Stimulated activated CD4-positive, alpha-beta T cell treated with anti-CD3 and anti-CD28 coated beads, Interleukin-1b, Interleukin-23, amount 100 ng/mL, for 4 hours (primary cell): ENCODE results near the gene ATP6V1G1.
"Not testable (repeated sequence)": the region's sequence is repeated elsewhere in the genome, so short reads cannot be mapped to it uniquely, and the experiment has no call there.

Experiments
- DNase-seq, 2 donors: peaks; one replicate each; pipeline ENCODE4 v3.0.0-alpha.2; 2020; ENCODE audit warnings: low read depth in 2 of 2

ATP6V1G1 gene, protein sequence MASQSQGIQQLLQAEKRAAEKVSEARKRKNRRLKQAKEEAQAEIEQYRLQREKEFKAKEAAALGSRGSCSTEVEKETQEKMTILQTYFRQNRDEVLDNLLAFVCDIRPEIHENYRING

DNA sequence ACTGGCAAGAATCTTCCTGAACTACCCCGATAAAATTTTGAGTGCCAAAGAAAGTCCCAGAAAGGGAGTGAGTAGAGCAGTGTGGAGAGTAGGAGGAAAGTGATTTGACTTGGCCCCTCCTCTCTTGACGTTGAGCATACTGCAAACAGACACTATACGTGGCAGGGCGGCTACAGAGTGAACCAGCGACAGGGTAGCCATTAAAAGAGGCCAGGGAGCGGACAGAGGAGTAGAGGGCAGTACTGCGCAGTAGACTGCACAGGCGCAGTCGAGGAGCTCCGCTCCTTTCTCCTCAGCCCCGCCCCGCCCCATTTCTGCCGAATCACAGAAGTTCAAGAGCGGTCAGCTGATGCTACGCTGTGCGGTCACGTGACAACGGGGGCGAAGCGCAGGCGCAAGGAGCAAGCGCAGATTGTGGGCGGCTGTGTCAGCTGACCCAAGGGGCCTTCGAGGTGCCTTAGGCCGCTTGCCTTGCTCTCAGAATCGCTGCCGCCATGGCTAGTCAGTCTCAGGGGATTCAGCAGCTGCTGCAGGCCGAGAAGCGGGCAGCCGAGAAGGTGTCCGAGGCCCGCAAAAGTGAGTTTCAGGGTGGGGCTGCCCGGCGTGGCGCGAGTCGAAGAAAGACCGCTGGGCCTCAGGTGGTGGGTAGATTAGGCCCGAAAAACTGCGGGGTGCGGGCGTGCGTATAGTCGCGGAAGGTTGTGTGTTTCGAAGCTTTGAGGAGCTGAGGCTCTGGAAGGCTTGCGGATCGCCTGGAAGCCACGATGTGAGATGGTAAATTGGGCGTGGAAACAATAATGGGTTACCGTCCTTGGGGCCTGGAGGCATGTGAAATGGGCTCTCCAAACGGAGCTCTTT, at the start of gene ATP6V1G1:
Gene ATP6V1G1 (plus strand): TSS at position 425 of the 858 bp plus-strand sequence. CDS start 70 bp downstream, at position 495.
- DNase-seq: peak; percentile 98

DNA sequence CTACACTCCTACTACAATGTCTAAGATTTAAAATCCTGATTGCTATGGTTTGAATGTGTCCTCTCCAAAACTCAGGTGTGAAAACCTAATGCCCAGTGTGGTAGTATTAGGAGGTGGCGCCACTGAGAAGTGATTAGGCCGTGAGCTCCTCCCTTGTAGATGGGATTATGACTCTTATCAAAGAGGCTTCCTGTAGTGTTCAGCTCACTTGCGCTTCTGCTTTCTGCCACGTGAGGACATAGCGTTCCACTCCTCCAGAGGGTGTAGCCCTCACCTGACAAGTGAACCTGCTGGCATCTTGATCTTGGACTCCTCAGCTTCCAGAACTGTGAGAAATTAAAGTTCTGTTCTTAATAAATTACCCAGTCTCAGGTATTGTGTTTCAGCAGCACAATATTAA, 49.3 kb upstream of the ATP6V1G1 start:
- DNase-seq: peak; percentile 2 to 6

DNA sequence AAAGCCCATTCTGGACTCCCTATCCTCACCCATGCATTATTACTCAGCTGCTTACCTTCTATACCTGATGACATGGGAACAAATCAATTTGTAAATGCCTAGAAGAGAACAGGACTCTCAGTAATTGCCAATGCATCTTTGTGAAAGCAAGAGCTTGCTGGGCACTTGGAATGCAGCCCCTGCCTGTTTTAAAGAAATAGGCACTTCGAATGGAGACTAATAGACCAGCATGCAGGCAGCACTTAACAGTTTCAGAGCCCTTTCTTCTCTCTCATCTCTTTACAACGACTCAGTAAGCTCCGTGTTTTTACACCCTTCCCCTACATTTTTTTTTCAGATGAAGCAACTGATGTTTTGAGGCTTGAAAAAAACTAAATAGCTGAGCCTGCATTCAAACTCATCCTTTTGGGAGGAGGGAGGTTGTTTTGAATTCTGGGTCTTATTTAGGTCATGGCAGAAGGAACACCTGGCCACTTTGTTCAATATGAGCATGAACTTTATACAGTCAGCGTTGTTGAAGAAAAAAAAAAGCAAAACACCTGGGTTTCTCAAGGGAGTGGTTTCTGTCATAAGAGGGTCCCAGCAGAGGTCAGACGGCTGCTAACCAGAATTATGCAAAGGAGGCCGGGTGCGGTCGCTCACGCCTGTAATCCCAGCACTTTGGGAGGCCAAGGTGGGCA, 47.7 kb upstream of the ATP6V1G1 start:
- DNase-seq: no peak

DNA sequence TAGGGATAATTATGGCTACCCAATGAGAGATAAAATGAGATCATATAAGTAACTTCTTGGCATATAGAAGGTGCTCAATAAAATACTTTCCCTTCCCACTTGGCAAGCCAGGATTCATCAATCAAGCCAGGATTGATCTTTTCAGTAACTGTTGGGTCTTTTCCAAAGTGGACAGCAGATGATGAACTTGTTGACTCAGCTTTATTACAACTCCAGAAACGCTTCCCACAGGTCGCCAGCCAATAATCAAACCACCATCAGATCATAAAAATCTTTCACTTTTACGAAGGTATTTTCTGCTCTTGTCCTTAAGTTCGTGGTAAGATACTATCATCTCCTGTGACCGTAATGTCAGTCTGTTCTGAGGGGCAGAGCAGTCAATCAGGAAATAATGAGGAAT, 42.5 kb upstream of the ATP6V1G1 start:
- DNase-seq: no peak

DNA sequence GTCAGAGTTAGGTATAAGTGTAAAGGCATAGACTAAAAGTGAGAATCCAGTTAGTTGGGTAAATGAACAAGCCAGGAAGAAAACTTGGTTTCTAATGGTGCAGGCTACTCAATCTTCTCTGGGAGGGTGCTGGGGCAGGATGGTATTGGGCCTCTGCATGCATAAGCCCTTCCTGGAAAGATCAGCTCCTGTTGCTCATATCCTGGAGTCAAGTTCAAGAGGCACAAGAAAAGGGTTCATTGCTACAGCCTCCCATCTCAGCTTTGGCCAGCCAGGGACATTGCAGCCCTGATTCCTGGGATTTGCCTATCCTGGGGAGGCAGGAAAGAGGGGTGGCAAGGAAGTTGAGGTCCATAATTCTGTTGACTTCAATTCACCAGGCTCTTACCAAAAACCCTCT, 40.7 kb upstream of the ATP6V1G1 start:
- DNase-seq: no peak

DNA sequence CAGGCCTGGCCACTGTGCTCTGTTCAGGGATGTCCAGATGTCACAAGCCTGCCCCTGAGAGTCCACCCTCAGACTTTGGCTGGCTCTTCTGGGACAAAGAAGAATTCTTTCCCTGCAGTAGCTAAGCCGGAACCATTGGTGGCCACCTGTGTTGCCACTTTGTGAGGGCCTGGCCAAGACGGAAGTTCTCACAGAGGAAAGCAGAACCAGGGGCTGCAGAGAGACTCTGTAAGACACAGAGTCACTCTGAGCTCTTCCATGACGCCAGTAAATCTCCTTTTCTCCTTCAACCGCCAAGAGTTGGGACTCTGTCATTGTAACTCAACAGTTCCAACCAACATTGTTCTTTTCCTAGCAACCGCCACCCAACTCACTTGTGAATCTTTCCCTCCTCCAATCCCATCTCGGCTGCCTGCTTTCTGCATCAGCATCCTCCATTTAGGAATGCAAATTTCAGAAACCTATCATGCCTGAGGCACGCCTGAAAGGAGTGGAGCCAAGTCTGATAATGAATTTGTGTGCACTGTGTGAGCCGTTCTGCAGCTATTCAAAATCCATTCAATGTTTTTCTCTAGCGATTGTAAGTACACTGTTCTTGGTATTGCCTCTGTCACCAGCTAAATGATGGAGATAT, 37.8 kb upstream of the ATP6V1G1 start:
- no peak for DNase-seq

DNA sequence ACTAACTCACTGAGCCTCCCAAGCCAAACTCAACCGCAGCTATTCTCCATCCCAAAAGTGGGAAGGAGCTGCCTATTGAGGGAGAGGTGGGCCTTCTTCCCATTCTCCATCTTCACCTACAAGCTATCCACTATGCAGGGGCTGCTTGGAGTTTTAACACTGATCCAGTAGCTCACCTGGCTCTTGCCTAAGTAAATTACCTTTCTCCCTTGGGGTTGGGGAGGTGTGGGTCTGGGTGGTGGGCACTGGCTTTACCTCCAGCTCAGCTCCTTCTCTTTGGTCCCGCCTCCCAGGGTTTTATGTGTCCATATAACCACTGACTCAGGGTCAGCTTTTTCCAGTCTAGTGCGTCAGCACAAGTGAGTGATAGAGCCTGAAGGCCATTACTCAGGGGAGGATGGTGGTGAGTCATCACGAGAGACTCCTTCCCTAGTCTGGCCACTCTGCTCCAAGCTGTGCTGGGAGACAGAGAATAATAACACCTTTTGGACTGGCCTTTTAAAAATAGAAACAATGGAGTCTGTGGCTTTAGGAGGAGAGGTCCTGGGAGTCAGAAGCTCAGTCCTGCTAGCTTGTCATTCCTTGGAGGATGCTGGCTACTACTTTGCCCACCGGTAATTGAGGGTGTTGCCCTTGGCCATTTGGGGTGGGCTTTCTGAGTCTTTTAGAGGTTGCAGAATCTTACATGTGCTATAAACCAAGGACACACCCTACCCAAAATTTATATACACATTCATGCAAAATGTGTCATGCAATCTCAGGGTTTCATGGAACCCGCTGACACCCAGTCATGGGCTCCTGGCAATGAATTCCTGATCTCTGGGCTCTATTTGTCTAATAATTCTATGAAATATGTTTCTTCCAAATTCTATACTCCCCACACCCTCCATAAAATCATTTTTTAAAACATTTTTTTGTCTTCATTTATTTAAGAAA, 35.6 kb upstream of the ATP6V1G1 start:
- DNase-seq: no peak

DNA sequence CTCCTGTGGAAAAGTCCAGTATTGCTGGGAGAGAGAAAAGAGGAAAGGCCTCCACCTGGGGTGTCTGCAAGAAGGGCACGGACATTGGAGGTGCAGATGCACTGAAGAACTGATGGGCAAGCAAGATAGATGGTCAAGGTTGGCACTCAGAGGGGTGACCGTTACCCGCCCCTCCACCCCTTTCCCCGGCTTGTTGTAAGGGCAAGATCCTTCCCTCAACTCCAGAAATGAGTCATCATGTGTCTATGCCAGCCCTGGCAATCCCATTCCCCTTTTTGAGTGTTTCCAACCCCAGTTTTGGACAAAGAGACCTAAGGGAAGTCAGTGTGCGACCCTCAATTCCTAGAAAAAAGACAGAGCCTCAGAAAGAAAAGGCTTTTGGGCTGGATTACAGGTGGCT, 34.9 kb upstream of the ATP6V1G1 start:
- DNase-seq: no peak

DNA sequence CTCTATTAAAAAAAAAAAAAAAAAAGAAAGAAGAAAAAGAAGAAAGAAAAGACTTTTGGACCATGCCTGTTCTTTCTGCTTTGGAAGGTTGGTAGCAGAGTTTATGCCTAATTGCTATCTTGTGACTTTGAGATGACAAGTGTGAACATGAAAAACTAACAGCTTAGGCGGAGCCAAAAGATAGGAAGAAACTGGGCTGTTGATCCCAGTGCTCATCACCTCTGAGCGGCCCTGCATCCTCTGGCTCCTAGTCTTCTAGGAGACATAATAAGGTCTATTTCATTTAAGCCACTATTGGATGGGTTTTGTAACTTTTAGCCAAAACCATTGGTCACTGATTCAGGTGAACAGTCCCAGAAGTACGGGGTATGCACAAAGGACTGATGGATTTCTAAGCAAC, 34.4 kb upstream of the ATP6V1G1 start:
- no peak for DNase-seq

DNA sequence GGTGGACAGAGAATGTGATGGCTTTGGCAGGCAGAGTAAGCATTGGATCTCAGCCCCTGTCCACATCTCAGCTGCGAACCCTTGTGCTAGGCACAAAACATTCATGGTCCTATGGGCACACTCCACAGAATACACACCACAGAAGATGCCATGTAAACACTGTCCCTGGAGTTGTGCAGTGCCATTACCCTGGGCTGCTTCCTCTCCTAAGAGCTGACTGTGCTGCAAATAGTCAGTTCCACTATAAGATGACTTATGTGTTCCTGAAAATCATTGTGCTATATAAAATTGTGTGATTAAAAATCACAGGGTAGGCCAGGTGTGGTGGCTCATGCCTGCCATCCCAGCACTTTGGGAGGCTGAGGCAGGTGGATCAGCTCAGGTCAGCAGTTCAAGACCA, 31.9 kb upstream of the ATP6V1G1 start:
- no peak for DNase-seq

DNA sequence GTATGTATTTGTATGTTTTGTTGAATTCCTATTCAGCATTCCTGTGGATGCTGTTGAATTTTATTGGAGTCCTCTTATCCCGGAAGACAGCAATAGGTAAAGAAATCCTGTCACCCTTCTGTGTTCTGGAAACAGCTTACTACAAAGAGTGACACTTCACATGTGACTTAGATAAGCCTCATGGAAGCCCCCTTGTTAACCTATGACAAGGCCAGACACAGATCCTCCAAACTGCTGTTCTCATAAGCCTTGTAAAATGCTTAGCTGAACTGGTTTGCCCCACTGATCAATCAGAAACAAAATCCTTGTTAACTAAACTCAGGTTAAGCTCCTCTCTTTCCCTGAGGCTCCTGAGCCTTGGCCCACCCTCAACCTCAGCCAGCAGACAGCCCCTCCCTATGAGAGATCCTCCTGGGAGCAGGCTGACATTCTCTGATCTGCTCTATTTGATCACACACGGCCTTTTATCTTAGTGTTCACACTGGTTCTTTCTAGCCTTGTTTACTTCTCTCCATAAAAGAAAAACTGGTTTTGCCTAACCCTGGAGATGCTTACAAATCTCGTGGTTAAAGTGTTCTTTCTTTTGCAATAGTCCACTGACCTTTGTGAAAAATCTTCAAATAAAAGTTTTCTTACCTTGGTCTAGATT, 29.4 kb upstream of the ATP6V1G1 start:
- DNase-seq: no peak

DNA sequence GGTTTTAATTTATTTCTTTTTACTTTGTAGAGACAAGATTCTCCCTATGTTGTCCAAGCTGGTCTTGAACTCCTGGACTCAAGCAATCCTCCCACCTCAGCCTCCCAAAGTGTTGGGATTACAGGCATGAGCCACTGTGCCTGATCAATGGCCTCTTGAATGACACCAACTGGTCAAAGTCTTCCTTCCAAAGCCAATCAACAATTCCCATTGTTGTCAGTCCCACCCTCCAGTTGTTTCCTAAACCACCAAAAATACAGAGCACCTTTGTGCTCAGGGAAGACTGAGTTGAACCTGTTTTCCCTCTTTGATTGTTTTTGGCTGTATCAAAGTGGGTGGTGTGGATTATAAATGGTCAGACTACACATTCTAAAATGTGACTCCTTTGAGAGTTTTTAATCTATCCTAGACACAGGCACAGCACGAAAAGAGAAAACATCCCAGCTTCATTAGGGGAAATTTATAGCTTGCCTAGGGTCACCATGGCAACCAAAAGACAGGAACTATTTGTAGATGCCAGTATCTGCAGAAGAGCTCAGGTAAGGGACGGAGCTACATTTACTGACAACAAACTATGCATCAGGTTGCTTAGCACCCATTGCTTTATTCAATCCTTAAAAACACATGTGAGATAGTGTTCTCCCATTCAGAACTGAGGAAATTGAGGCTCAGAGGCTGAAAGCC, 27.6 kb upstream of the ATP6V1G1 start:
- no peak for DNase-seq

DNA sequence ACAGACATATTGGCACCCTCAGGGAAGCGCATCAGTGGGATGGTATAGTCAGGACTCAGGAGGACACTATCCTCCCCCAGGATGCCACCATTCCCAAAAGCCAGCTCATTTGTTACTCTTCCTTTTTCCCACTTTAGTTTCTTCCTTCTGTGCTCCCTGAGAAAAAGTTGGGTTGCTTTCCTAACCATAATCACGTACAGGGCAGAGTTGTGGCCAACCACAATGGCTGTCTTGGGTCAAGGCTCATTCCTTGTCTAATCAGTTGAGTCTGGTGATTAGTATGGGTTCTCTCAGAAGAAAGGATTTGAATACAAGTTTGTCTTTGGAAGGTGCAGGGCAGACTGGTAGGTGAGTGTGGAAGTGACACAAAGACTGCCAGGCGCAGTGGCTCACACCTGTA, 26.6 kb upstream of the ATP6V1G1 start:
- DNase-seq: no peak

DNA sequence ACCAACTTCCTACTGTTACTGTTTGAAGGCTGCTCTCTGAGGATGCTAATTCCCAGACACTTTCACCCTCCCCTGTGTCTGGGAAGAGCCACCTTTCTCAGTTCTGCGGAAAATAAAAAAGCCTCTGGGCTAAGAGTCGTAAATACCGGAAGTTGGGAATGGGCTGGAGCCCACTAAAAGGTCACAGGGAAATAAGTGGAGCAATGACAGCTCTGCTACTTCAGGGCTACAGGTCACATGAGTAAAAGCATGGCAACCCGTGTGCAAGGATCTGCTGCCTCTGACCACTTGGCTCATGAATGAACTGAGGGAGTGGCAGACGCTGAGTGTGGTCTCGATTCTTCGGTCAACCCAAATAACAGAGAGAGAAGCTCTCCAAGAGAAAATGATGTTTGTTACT, 25.8 kb upstream of the ATP6V1G1 start:
- no peak for DNase-seq

DNA sequence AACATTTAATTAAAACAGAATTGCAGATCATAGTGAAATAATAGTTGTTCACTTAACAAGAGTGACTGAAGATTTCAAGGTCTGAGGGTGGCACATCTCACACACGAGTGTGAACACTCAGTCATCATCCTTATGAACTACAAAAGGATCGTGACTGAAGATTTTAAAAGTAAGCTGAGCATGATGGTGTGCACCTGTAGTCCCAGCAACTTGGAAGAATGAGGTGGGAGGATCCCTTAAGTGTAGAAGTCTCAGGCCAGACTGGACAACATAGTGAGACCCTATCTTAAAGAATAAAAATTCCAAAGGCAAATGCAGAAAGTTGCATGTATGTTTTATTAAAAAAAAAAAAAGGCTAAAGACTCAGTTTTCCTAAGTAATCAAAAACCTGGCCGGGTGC, 22.4 kb upstream of the ATP6V1G1 start:
- no peak for DNase-seq

DNA sequence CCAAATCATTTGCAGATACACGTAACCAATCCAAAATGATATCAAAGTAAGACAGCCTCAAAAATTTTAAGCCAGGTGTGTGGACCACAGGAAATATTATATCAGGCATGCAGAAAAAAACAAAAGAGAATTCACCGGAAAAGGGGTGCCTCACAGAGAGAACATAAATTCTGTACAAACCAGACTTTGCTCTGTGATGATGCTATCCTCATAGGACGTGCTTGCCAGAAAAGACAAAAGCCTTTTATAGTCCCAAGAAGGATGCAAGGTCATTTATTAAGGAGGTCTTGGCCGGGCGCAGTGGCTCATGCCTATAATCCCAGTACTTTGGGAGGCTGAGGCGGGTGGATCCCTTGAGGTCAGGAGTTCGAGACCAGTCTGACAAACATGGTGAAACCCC, 16.8 kb upstream of the ATP6V1G1 start:
- no peak for DNase-seq

DNA sequence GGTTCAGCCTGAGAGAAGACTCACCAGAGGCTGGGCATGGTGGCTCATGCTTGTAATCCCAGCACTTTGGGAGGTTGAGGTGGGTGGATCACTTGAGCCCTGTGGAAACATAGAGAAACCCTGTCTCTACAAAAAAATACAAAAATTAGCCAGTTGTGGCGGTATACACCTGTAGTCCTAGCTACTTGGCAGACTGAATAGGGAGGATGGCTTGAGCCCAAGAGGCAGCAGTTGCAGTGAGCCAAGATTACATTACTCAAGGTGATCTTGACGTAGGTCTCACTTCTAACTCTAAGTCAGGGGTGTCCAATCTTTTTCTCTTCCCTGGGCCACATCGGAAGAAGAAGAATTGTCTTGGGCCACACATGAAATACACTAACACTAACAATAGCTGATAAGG, 16.2 kb upstream of the ATP6V1G1 start:
- DNase-seq: no peak

DNA sequence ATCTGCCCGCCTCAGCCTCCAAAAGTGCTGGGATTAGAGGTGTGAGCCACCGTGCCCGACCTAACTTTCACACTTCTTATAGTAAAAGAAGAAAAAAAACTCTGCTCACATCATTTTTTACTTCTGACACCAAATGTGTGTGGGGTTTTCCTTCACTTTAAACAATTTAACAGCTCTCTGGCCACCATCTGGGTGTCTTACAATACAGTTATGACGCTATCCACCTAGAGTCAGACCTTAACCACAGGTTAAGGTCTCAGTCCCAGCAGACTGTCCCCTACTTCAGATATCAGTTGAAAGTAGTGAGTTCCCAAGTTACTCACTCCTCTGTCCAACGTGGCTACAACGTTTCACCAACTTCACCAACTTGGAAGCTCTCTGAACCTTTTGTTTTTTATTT, 15.4 kb upstream of the ATP6V1G1 start:
- no peak for DNase-seq

DNA sequence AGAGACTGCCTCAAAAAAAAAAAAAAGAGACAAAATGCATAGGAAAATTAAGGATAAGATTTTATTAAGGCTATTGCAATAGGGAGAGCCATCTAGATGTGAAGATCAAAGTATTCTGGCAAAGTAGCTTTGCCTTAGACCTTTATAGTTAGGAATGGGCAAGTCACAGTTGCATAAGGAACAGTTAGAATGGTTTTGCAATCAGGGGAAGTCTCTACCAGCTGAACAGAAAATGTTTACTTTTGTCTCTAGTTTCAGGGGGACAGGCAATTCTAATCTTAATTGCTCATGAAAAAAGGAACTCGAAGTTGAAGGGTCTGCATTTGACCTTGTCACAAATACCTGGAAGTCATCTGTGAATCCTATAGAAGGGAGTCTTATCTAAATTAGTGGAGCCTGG, 13.1 kb upstream of the ATP6V1G1 start:
- DNase-seq: no peak

DNA sequence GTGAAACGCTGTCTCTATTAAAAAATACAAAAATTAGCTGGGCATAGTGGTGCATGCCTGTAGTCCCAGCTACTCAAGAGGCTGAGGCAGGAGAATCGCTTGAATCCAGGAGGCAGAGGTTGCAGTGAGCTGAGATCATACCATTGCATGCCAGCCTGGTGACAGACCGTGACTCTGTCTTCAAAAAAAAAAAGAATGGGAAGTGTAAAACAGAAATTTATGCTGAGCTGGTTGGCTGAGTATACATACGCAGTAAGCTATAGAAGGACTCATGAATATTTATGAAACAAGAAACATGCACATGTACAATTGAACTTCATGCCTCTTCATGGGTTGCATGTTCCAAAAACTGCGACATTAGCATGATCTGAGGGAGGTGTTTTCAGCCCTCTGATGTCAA, 10.8 kb upstream of the ATP6V1G1 start:
- DNase-seq: not testable (repeated sequence)
